Adrenal gland (tissue), 12 donors: Measurements from ENCODE around the gene PTPRN2. TPM values are rescaled to one million over a fixed set of nuclear protein-coding genes. Genes with fewer than 3 reads are reported as not detected.

Experiments used
- DNase-seq, 7 donors: peaks; one replicate each; pipeline ENCODE4 v3.0.0-alpha.2; 2019 to 2020
- H3K27ac ChIP-seq, 5 donors: fragments of 200-600 bp; sonication (generic) in 4 of 5; 1 replicate in 3 of 5; 2 replicates in 2 of 5; pipeline versions ENCODE4 v1.5.1 to v1.8.0; 2016 to 2020; ENCODE audit warnings: mild to moderate bottlenecking in 1 of 5
- H3K27me3 ChIP-seq: fragments of 200-600 bp; 2 replicates; pipeline ENCODE4 v1.8.0; 2021
- H3K36me3 ChIP-seq, 2 donors: fragments of 200-600 bp; replicated peaks in 1 of 2; 1 replicate in 1 of 2; 2 replicates in 1 of 2; pipeline versions ENCODE4 v1.5.1 to v1.8.0; 2018 to 2022
- H3K4me1 ChIP-seq, 2 donors: fragments of 200-600 bp; replicated peaks in 1 of 2; 1 replicate in 1 of 2; 2 replicates in 1 of 2; pipeline versions ENCODE4 v1.5.1 to v1.8.0; 2018 to 2021
- H3K4me3 ChIP-seq, 4 donors: fragments of 200-600 bp; sonication (generic) in 3 of 4; one replicate each; pipeline ENCODE4 v1.5.1; 2016 to 2018
- H3K9me3 ChIP-seq, 3 donors: fragments of 200-600 bp; sonication (generic) in 1 of 3; replicated peaks in 1 of 3; 1 replicate in 2 of 3; 2 replicates in 1 of 3; pipeline versions ENCODE4 v1.5.1 to v1.8.0; 2016 to 2021
- POLR2A ChIP-seq, 2 donors: fragments of 450-650 bp; IDR thresholded peaks; one replicate each; pipeline ENCODE4 v1.6.1; 2017; ENCODE audit warnings: antibody characterized with exemption in 2 of 2, mild to moderate bottlenecking in 2 of 2, moderate library complexity in 1 of 2
- WGBS, 4 donors: extraction: QIAGEN DNeasy Blood & Tissue Kit in 2 of 4; methylation state at CpG; one replicate each; pipeline versions ENCODE4 v1.1.5 to v1.1.7; 2013 to 2017; 5-methylcytosine and 5-hydroxymethylcytosine counted together
- intact Hi-C, 2 donors: fragments of 100-400 bp; cut with DNase I; formaldehyde crosslinking; loops; one replicate each; pipeline versions ENCODE4 v1.14.1 to v1.15.0; 2022 to 2023
- polyA plus RNA-seq, 3 donors: library from polyadenylated mRNA; stranded (reverse); fragments of 200-250 nt in 2 of 3; fragments of 350-450 nt in 1 of 3; fragmentation: Illumina TruSeq in 1 of 3; extraction: RNeasy Lipid Tissue Mini Kit (QIAGEN cat#74804) in 1 of 3; gene quantifications; one replicate each; pipeline ENCODE4 v1.2.3, GENCODE V29; 2013 to 2014
- total RNA-seq, 9 donors: library from RNA; depleted of rRNA in 4 of 9; stranded (reverse); fragments of >200 nt in 4 of 9; fragments of 120-200 nt in 1 of 9; fragmentation: NEBNext Ultra II Directional in 1 of 9; extraction: Animal tissue kit (Norgen Biotek cat#: 25700) in 1 of 9; gene quantifications; one replicate each; pipeline versions ENCODE4 v1.1.0 to v1.2.4, GENCODE V29; 2013 to 2023
- TF ChIP-seq, protein P1 (sequence below), 6 experiments: fragments of 450-650 bp in 4 of 6; fragments of 200-600 bp in 2 of 6; sonication (generic) in 1 of 6; IDR thresholded peaks; 1 replicate in 5 of 6; 2 replicates in 1 of 6; pipeline versions ENCODE4 v1.5.1 to v1.8.0; 2016 to 2021; ENCODE audit warnings: antibody characterized with exemption in 6 of 6, mild to moderate bottlenecking in 2 of 6, moderate library complexity in 1 of 6
- donor health status: healthy with polysubstance abuse.
- donor health status: Bipolar disorder and iron deficiency.
- donor health status: DM: yes; HTN: yes; CAD: no.
- donor health status: DM: no; HTN: no; CAD: no.
- donor health status: DM: no; HTN: no; CAD: no.
- donor health status: DM: yes; HTN: yes; CAD: no.

Gene PTPRN2
- total and polyA plus RNA-seq, 12 donors = 2.2 to 16.2 (median 3.4) TPM

GRCh38 chr7:157519798-157520244 is 1067.8 kb downstream of the PTPRN2 start:
- DNase-seq = peak in 3 of 7 donors; percentile 3 to 25 (median 6)
- TF ChIP-seq, protein P1, sequence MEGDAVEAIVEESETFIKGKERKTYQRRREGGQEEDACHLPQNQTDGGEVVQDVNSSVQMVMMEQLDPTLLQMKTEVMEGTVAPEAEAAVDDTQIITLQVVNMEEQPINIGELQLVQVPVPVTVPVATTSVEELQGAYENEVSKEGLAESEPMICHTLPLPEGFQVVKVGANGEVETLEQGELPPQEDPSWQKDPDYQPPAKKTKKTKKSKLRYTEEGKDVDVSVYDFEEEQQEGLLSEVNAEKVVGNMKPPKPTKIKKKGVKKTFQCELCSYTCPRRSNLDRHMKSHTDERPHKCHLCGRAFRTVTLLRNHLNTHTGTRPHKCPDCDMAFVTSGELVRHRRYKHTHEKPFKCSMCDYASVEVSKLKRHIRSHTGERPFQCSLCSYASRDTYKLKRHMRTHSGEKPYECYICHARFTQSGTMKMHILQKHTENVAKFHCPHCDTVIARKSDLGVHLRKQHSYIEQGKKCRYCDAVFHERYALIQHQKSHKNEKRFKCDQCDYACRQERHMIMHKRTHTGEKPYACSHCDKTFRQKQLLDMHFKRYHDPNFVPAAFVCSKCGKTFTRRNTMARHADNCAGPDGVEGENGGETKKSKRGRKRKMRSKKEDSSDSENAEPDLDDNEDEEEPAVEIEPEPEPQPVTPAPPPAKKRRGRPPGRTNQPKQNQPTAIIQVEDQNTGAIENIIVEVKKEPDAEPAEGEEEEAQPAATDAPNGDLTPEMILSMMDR (IDR thresholded peaks at IDR 0.05) = no peak
- TF ChIP-seq POLR2A (IDR thresholded peaks at IDR 0.05) = no peak
- intact Hi-C loops = no loop called here
- Histone ChIP-seq H3K9me3 (no peaks in the 10 kb centered on the region), H3K27ac (no peak overlapping the region), H3K4me1 (no peaks in the 10 kb centered on the region), H3K4me3 (no peak overlapping the region), H3K36me3 (no peaks in the 10 kb centered on the region), H3K27me3 (no peaks in the 10 kb centered on the region)
- WGBS, 4 donors = 77 to 84% (median 78%) methylated on average over 15 to 16 of the region's 16 CpGs

DNA sequence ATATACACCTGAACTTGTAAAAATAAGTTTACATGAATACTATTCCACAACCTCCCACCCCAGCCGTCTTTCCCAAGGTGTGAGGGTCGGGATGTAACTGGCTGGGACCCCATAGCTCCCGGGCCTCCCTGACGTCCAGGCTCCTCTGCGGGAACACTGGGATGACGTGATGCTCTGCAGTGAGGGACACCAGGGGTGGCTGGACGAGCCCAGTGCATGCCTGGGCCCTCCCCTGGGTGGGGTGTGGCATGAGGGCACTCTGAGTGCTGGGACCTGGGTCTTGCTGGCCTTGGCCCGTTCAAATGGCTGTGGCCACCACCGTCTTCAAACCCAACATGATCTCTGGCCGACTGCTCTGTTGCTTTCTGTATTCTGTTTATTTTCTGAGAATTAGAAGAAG is 1068.4 kb downstream of the PTPRN2 start:
- Histone ChIP-seq H3K27ac (no peak overlapping the region), H3K4me3 (no peak overlapping the region), H3K4me1 (no peaks in the 10 kb centered on the region), H3K27me3 (no peaks in the 10 kb centered on the region), H3K36me3 (no peaks in the 10 kb centered on the region), H3K9me3 (no peaks in the 10 kb centered on the region)
- WGBS, 4 donors = 61 to 66% (median 63%) methylated on average over 10 of the region's 10 CpGs
- peak in 3 of 7 donors; percentile 0 to 29 (median 8) for DNase-seq
- TF ChIP-seq, protein P1 (IDR thresholded peaks at IDR 0.05) = no peak
- no peak for TF ChIP-seq POLR2A (IDR thresholded peaks at IDR 0.05)
- intact Hi-C loops = no loop called here

- peak in 2 of 7 donors; percentile 4 to 5 for DNase-seq
- Histone ChIP-seq H3K36me3 (no peaks in the 10 kb centered on the region), H3K4me3 (no peak overlapping the region), H3K9me3 (no peaks in the 10 kb centered on the region), H3K27me3 (no peaks in the 10 kb centered on the region), H3K27ac (no peak overlapping the region), H3K4me1 (no peaks in the 10 kb centered on the region)
- intact Hi-C loops = no loop called here
- WGBS, 4 donors = 77 to 91% (median 79%) methylated on average over 5 to 6 of the region's 6 CpGs
- TF ChIP-seq, protein P1 (IDR thresholded peaks at IDR 0.05) = no peak
- no peak for TF ChIP-seq POLR2A (IDR thresholded peaks at IDR 0.05)
Observed at GRCh38 chr7:157518514-157519175, 1069.0 kb downstream of the PTPRN2 start.

DNA sequence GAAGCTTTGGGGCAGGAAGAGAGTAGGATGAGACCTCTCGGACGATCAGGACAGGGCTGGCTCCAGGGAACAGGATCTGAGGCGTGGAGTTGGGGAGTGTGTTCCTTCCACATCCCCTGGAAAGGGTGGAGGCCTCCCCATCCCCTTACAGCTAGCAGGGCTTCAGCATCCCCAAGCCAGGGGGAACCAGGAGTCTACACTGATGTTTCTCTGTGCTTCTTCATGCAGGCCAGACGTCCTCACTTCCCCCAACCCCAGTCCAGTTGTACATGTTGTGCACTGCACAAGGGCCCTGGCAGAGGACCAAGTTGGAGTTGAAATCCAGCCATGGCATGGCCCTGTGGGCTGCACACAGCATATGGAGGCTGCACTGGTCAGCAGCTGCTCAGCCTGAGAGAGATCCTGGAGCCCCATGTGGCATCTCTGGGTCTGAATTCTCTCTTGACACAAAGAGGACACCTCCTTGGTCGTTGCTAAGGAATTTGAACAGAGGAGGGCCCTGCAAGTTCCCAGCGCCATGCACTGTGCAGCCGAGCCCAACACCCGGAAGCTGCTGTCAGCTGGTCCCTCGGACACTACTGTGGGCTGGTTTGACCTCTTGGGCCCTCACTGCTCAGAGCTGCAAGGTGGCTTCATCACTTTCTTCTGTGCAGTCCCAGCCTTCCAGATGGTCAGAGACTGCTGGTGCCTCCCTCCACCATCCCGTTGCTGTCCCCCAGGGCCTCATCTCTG is 1069.7 kb downstream of the PTPRN2 start:
- 55 to 66% (median 59%) methylated on average over 7 to 10 of the region's 10 CpGs for WGBS, 4 donors
- TF ChIP-seq, protein P1 (IDR thresholded peaks at IDR 0.05) = no peak
- no peak for TF ChIP-seq POLR2A (IDR thresholded peaks at IDR 0.05)
- intact Hi-C loops = no loop called here
- no peak overlapping the region for H3K4me3 ChIP-seq
- no peaks in the 10 kb centered on the region for H3K4me1 ChIP-seq
- H3K9me3 ChIP-seq = no peaks in the 10 kb centered on the region
- H3K36me3 ChIP-seq = no peaks in the 10 kb centered on the region
- peak in 2 of 7 donors; percentile 6 to 7 for DNase-seq
- no peaks in the 10 kb centered on the region for H3K27me3 ChIP-seq
- H3K27ac ChIP-seq = no peak overlapping the region
